VCaP (cell line): Measurements from ENCODE around the gene TNFRSF1B.

ENCODE experiments used
- H3K27ac ChIP-seq: fragments of 450-650 bp; 2 replicates; pipeline ENCODE4 v1.5.1; 2017
- TF ChIP-seq, protein P1 (sequence below): fragments of 450-650 bp; conservative IDR thresholded peaks from 2 replicates; pipeline ENCODE4 v1.5.1; 2017; ENCODE audit warnings: mild to moderate bottlenecking, moderate library complexity

TNFRSF1B gene

DNA sequence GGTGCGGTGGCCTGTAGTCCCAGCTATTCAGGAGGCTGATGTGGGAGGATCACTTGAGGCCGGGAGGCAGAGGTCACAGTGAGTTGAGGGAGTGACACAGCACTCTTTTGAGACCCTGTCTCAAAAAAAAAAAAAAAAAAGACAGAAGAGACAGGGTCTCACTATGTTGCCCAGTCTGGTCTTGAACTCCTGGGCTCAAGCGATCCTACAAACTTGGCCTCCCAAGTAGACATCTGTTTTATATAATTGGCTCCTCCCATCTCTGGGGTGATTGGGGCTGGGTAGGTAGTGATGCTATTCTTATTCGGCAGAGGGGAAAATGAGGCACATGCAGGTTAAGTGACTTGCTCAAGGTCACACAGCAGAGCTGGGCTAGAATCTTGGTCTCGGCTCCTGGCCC, 39.4 kb downstream of the TNFRSF1B start:
- TF ChIP-seq, protein P1, sequence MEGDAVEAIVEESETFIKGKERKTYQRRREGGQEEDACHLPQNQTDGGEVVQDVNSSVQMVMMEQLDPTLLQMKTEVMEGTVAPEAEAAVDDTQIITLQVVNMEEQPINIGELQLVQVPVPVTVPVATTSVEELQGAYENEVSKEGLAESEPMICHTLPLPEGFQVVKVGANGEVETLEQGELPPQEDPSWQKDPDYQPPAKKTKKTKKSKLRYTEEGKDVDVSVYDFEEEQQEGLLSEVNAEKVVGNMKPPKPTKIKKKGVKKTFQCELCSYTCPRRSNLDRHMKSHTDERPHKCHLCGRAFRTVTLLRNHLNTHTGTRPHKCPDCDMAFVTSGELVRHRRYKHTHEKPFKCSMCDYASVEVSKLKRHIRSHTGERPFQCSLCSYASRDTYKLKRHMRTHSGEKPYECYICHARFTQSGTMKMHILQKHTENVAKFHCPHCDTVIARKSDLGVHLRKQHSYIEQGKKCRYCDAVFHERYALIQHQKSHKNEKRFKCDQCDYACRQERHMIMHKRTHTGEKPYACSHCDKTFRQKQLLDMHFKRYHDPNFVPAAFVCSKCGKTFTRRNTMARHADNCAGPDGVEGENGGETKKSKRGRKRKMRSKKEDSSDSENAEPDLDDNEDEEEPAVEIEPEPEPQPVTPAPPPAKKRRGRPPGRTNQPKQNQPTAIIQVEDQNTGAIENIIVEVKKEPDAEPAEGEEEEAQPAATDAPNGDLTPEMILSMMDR = no peak

DNA sequence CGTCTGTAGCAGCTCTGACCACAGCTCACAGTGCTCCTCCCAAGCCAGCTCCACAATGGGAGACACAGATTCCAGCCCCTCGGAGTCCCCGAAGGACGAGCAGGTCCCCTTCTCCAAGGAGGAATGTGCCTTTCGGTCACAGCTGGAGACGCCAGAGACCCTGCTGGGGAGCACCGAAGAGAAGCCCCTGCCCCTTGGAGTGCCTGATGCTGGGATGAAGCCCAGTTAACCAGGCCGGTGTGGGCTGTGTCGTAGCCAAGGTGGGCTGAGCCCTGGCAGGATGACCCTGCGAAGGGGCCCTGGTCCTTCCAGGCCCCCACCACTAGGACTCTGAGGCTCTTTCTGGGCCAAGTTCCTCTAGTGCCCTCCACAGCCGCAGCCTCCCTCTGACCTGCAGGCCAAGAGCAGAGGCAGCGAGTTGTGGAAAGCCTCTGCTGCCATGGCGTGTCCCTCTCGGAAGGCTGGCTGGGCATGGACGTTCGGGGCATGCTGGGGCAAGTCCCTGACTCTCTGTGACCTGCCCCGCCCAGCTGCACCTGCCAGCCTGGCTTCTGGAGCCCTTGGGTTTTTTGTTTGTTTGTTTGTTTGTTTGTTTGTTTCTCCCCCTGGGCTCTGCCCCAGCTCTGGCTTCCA, 40.1 kb downstream of the TNFRSF1B start:
- TF ChIP-seq, protein P1 = no peak
- no peak overlapping the region for H3K27ac ChIP-seq

More for the DNA sequence above, 39.4 kb downstream of the TNFRSF1B start:
- H3K27ac ChIP-seq = no peak overlapping the region

DNA sequence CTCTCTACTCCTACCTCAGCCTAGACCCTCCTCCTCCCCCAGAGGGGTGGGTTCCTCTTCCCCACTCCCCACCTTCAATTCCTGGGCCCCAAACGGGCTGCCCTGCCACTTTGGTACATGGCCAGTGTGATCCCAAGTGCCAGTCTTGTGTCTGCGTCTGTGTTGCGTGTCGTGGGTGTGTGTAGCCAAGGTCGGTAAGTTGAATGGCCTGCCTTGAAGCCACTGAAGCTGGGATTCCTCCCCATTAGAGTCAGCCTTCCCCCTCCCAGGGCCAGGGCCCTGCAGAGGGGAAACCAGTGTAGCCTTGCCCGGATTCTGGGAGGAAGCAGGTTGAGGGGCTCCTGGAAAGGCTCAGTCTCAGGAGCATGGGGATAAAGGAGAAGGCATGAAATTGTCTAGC, 41.5 kb downstream of the TNFRSF1B start:
- no peak overlapping the region for H3K27ac ChIP-seq
- TF ChIP-seq, protein P1 = no peak

DNA sequence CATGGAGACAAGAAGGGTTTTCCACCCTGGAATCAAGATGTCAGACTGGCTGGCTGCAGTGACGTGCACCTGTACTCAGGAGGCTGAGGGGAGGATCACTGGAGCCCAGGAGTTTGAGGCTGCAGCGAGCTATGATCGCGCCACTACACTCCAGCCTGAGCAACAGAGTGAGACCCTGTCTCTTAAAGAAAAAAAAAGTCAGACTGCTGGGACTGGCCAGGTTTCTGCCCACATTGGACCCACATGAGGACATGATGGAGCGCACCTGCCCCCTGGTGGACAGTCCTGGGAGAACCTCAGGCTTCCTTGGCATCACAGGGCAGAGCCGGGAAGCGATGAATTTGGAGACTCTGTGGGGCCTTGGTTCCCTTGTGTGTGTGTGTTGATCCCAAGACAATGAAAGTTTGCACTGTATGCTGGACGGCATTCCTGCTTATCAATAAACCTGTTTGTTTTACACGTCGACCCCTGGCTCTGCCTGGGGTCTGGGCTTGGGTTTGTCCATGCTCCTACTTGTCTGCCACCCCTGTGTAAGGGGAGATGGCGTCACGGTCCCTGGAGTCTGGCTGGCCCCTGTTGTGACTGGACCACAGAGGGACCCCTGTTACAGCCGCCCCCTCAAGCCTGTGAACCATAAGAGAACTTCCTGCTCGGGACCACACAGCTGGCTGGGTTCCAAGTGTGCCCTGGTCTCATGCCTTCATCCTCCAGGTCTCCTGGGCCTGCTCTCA, 42.1 kb downstream of the TNFRSF1B start:
- TF ChIP-seq, protein P1 = peak; percentile 91
- H3K27ac ChIP-seq = no peak overlapping the region

DNA sequence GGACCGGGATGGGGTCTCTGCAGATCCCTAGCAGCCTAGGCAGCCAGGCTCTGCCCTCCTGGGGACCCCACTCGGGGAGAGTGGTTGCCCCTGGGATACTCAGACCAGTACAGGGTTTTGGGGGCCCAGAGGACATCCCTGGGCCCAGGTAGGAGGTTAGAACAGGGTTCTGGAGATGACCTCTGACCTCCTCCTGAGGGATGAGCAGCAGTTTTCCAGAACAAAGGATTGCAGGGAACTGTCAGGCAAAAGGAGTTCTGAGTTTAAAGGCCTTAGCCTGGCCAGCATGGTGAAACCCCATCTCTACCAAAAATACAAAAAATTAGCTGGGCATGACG, 42.7 kb downstream of the TNFRSF1B start:
- TF ChIP-seq, protein P1 = no peak
- H3K27ac ChIP-seq = no peak overlapping the region

DNA sequence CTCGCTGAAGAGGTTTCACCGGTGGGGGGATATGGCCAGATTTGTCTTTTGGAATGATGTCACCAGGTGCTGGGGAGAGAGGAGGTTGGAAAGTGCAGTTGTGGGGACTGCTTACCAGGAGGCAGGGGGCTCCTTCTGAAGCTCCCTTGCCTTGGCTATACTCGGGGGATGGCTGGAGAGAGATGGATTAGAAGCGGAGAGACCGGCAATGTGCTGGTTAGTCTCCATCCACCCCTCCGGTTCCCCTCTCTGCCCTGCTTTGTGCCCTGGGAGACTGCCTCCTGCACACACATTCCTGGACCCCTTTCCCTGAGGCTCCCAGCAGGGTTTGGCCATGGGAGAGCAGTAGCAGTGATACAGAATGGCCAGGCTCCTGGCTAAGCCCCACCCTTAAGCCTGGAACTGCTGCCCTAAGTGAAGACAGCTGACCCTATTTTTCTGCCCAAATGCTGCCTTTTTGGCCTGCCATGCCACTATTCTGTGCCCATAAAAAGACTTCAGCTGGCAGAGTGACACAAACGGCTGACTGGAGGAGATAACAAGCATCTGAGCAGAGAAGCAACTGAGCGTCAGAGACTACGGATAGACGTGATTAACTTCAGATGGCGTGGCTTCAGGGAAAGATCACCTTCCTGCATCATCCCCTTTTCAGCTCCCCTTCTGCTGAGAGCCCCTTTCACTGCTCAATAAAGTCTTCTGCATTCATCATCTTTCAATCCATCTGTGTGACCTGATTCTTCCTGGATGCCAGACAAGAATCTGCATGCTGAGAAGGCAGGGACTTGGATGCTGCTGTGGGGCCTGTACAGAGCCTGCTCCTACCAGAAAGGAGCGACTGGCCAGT, 48.5 kb downstream of the TNFRSF1B start:
- TF ChIP-seq, protein P1 = no peak
- no peak overlapping the region for H3K27ac ChIP-seq

DNA sequence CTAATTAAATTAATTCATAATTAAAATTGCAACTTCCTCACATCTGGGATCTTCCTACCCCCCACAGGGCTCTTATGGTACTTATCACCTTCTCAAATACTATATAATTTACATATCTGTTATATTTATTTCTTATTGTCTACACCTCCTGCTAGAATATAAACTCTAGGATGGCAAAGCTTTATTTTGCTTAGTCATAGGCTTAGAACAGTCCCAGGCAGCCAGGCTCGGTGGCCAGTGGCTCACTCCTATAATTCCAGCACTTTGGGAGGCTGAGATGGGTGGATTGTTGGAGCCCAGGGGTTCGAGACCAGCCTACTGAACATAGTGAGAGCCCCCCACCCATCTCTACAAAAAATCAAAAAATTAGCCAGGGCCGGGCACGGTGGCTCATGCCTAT, 53.0 kb downstream of the TNFRSF1B start:
- H3K27ac ChIP-seq = no peak overlapping the region

More for the DNA sequence above, 53.0 kb downstream of the TNFRSF1B start:
- TF ChIP-seq, protein P1 = no peak
